ENCODE measurements around the gene POTEC.
"Not testable (repeated sequence)": the region's sequence is repeated elsewhere in the genome, so short reads cannot be mapped to it uniquely, and the experiment has no call there.

The POTEC gene

GRCh38 chr18:14543446-14543964 is at the start of gene POTEC:
POTEC (minus strand) TSS chr18:14543600; CDS start chr18:14543146, 454 bp downstream.
- DNase-seq (ENCODE audit: low read depth), result not testable (repeated sequence)

DNA sequence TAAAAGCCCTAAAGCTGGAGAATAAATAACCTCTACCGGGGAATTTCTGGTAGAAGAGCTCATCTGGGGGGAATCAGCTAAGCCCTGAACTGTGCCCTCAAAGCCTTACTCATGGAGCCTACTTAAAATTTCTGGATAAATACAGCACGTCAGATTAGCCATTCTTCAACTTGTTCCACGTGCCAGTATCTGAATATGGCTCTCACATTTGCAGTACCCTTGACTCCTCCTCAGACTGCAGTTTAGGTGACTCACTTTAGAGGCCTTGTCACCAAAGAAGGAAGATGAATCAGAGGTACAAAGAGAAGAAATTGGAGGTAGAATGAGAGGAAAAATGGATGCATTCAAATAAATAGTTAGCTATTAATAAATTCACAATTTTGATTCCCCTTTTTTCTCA is 34.6 kb upstream of the POTEC start:
- DNase-seq (ENCODE audit: low read depth), result no peak

DNA sequence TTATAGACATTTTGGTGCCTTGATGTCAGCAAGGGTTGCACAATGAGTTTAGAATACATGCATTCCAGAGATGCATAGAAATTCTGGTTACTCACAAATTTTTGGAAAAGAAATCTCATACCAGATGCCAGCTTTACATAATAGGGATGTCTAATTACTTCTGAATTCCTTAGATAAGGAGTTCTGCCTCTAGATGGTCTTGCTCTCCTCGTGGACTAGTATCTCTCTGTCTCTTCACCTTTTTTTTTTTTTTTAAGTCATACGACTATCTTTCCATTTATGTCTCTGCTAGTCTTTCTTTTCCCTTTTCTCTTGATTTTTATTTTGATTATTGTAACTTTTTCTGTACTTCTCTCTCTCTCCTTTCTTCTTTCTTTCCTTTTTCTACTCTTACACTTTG is 16.1 kb upstream of the POTEC start:
- not testable (repeated sequence) for DNase-seq (ENCODE audit: low read depth)

DNA sequence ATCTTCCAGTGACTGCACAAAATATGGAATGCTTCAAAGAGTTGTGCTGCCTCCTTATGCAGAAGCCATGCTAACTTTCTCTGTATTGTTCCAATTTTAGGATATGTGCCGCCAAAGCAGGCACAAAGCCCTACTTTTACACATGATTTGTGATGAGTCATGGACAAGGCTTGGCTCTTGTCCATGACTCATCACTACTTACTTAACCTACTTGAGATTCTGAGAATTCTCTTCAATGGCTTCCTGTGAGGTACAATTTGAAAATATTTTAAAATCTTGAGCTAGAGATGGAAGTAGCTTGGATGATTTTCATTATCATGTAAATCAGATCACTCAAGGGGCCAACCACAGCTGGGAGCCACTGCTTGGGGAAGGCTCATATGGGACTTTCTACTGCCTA is 11.7 kb downstream of the POTEC start:
- DNase-seq (ENCODE audit: low read depth), result not testable (repeated sequence)

DNA sequence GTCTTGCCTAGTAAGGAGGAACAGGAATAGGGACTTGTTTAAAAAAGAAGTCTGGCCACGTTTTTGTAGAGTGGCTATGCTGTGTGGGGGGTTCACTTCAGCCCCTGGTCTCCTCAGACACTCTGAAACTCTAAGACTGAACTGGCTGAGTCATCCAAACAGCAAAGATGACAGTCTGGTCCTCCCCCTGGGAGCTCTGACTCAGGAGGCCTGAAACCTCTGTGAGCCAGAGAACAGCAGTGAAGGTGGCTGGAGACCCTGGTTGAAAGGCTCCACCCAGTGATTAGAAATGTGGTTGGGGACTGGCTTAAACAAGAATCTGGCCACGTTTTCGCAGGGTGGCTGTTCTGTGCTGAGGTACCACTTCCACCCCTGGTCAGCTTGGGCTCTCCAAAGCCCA is 32.7 kb downstream of the POTEC start:
- not testable (repeated sequence) for DNase-seq (ENCODE audit: low read depth)

GRCh38 chr18:14503691-14504090 is 39.7 kb downstream of the POTEC start:
- not testable (repeated sequence) for DNase-seq (ENCODE audit: low read depth)

DNA sequence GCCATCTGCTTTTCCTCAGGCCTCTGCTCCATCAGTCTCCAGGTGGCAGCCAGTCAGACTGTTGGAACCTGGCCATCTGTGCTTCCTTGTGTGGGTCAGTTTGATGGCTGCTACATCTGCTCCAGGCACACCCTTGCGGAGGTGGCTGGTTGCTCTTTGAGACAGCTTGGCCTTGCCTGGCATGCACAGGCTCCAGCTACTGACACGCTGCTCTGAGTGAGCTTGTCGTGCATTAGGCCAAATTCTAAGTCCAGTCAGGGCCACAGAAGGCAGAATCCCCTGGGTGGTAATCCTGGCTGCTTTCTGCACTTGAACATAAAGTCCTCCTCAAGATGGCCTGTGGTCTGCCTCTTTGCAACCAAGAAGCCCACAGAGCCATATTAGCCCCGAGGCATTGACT is 41.5 kb downstream of the POTEC start:
- not testable (repeated sequence) for DNase-seq (ENCODE audit: low read depth)

DNA sequence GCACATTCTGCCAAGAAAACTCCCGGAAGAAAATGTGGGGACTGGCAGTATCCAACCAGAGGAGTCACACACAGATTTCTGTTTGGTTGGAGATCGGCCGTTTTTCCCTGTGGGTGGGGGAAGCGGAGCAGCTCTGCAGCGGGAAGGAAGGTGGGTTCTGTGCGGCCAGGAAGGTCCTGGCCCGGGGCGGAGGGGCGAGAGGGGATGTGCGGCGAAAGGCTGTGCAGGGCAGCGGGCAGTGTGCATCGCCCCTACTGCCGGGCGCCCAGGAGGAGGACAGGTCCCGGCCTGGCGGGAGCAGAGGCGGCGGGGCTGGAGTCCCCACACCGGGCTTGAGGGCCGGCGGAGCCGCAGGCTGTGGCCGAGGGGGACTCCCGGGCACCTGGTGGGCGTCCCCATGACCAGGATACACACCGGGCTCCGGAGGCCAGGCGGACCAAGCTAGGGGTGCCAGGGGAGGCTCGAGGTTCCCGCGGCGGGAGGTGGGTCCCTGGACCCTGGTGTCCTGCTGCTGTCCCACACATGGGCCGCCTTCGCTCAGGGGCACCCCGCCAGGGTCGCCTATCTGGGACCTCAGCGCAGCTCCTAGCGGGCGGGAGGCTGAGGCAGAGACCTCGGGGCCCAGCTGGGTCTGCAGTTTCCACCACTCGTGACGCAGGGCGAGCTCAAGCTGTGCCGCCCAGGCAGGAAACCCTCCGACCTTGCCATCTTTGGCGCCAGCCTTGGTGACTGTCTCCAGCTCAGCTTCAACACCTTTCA is 54.0 kb downstream of the POTEC start:
- not testable (repeated sequence) for DNase-seq (ENCODE audit: low read depth)

DNA sequence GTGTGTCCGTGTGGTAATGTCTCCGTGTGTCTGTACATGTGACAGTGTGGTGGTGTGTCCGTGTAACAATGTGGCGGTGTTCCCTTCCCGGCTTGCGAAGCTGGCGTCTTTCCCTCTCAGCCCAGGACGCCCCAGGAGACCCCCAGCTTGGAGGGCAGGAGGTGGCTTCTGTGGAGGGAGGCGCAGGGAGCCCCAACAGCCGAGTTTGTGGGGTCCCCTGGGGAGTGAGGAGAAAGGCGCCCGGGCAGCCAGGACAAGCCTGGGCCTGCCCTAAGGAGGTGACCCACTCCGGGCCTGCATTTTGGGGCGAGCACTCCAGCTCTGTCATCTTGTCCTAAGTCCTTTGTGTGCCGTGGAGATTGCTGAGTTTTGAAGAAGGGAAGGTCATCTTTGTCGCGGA is 54.6 kb downstream of the POTEC start:
- not testable (repeated sequence) for DNase-seq (ENCODE audit: low read depth)

DNA sequence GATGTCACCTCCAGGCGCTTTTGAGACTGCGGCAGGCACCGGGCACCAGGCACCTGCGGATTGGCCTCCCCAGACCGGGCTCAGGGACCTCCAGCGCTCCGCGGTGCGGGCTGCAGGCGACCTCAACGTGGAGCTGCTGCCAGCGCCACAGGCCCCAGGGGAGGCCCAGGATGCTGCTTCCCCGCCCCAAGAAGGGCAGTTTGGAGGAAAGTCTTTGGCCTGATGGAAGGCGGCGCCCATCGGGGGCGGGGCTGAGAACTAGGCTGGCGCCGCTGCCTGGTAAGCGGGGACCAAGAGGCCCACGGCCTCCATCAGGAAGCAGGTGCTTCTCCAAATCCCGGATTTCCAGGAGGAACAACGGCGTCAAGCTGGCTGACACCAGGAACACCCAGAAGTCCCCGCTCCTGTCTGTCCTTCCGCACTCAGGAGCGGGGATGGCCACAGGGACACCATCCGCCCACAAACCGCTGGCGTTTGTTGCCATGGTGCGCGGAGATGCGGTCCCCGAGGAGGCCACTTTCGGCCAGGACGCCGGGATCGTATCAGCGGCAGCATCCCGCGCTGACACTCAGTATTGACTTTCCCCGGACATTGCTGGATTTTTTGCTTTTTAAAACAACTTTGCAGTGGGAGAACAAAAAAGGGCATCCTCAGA is 56.3 kb downstream of the POTEC start:
- not testable (repeated sequence) for DNase-seq (ENCODE audit: low read depth)

GRCh38 chr18:14479076-14479475 is 64.3 kb downstream of the POTEC start:
- DNase-seq (ENCODE audit: low read depth), result not testable (repeated sequence)

GRCh38 chr18:14475520-14475919 is 67.9 kb downstream of the POTEC start:
- not testable (repeated sequence) for DNase-seq (ENCODE audit: low read depth)

- DNase-seq (ENCODE audit: low read depth), result not testable (repeated sequence)
These were observed 68.6 kb downstream of the POTEC start for GRCh38 chr18:14474752-14475151.

DNA sequence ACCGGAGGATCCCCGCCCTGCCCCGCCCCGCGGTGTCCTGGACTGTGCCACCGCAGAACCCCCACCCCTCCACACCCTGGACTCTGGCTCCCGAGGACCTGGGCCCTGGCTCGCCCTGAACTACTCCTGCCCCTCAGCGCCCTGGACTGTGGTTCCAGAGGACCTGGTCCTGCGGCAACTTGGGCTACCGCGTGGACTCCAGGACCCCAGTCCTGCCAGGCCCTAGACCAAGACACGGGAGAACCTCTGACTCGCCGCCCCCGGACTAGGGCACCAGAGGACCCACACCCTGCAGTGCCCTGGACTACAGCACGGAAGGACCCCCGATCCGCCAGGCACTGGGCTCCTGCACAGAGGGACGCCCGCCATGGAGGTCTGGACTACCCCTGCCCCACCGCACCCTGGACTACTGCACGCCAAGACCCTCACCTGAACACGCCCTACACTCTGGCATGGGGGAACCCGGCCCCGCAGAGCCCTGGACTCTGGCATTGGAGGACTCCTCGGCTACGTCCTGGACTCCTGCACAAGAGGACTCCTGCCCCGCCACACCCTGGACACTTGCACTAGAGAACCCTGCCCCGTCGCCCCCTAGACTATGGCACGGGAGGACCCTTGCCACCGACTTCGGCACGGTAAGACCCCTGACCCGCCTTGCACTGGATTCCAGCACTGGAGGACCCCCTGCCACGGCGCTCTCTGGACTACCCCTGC is 69.2 kb downstream of the POTEC start:
- not testable (repeated sequence) for DNase-seq (ENCODE audit: low read depth)

DNA sequence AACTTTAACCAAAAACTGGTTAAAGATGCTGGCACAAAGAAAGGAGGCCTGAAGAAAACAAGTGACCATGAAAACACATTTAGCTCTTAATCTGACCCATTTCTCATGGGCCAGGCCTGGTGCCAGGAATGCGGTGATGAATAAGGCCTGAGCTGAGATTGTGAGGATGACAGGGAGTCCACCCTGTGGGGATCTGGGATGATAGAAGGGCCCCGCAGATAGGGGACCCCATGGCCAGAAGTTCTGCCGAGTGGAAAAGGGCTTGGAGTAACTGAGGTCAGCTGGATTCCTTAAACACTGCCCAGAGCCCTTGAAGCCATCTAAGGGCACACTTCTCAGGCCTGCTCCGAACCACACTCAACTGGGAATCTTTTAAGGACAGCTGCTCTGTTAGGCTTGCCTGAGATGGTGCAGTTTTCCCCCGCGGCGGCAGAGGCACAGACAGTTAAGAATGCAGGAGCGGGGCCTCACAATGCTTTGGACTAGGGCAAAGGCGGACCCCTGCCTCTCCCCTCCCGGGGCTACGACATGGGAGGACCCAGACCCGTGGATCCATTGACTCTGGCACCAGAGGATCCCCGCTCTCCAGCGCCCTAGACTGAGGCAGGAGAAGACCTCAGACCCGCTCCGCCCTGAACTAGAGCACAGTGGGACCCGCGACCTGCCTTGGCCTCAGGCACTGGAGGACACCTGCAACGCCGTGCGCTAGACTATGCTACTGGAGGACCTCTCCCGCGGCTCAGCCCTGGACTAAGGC is 70.0 kb downstream of the POTEC start:
- not testable (repeated sequence) for DNase-seq (ENCODE audit: low read depth)

DNA sequence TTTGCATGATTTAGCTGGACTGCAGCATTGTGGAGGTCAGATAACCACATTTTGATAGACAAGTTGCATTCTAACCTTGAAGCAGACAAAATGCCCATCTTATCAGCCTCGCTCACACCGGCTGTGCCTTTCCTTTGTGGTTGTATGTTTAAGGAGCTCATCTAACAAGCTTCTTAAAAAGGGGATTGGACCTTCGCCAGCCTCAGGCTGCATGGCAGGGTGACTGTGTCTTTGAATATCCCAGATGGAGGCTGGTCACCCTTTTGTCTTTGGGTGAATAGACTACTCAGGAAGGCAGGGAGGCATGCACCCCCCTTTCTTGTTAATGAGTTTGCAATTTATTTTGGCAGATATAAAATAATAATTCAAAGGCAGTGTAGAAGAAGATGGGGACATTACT is 72.1 kb downstream of the POTEC start:
- DNase-seq (ENCODE audit: low read depth), result peak; percentile 9

DNA sequence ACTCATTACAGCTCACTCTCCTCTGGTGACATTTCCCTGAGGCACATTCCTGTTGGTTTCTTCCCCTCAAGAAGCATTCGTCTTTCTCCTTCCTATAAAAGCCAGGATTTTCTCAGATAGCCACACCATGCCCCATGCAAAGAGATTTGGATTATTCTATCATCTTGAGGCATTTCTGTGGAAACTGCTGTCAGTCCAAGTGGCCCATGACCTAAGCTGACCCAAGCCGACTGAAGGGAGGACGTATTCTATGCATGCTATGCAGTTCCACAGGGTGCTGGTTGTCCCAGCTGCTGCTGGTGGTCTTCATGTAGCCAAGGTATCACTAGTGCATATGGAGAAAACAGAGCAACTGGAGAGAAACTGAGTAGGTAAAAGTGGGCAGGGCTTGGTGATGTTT is 73.0 kb downstream of the POTEC start:
- DNase-seq (ENCODE audit: low read depth), result not testable (repeated sequence)

GRCh38 chr18:14470046-14470445 is 73.4 kb downstream of the POTEC start:
- not testable (repeated sequence) for DNase-seq (ENCODE audit: low read depth)

- not testable (repeated sequence) for DNase-seq (ENCODE audit: low read depth)
These were observed 77.4 kb downstream of the POTEC start for GRCh38 chr18:14465989-14466388.
